ENCODE measurements around the gene KCNIP3. TPM values are rescaled to one million over a fixed set of nuclear protein-coding genes. Genes with fewer than 3 reads are reported as not detected.

KCNIP3 gene
- total and polyA plus RNA-seq, 4 donors: 0.26 to 1.1 (median 0.62) TPM

DNA sequence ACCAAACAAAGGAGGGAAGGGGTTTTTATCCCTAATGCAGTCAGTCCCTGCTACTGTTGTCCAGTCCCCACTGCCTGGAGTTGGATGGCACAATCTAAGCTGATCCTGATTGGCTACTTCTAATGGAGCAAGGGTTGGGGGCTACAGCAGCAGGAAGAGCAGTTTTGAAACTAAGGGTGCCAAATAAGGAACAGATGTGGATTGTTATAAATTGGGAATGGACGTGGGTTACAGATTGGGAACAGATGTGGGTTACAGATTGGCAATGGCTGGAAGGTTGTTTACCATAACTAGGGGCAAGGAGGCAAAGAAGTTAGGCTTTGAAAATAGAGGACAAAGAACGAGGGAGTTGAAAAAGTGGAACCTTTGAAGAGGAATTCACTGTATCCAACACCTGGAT, 38.9 kb upstream of the KCNIP3 start:
- TF ChIP-seq NR2F2 (IDR thresholded peaks at IDR 0.05) (no peak), HNF4G (IDR thresholded peaks at IDR 0.05) (no peak), RAD21 (IDR thresholded peaks at IDR 0.05) (no peak), TAF1 (conservative IDR thresholded peaks at IDR 0.05) (no peak), ZBTB33 (IDR thresholded peaks at IDR 0.05) (no peak), JUND (IDR thresholded peaks at IDR 0.05) (no peak), HNF4A (conservative IDR thresholded peaks at IDR 0.05) (no peak), SP1 (IDR thresholded peaks at IDR 0.05) (no peak), EGR1 (IDR thresholded peaks at IDR 0.05; ENCODE audit: low read depth in 2 of 2) (no peak), GABPA (IDR thresholded peaks at IDR 0.05 in 1 of 2, conservative IDR thresholded peaks at IDR 0.05 in 1 of 2) (no peak), MAX (IDR thresholded peaks at IDR 0.05) (no peak), RXRA (IDR thresholded peaks at IDR 0.05) (no peak), ATF3 (IDR thresholded peaks at IDR 0.05) (no peak), FOXA2 (IDR thresholded peaks at IDR 0.05) (no peak), FOXA1 (IDR thresholded peaks at IDR 0.05) (no peak), YY1 (IDR thresholded peaks at IDR 0.05) (no peak)
- TF ChIP-seq, protein P1, sequence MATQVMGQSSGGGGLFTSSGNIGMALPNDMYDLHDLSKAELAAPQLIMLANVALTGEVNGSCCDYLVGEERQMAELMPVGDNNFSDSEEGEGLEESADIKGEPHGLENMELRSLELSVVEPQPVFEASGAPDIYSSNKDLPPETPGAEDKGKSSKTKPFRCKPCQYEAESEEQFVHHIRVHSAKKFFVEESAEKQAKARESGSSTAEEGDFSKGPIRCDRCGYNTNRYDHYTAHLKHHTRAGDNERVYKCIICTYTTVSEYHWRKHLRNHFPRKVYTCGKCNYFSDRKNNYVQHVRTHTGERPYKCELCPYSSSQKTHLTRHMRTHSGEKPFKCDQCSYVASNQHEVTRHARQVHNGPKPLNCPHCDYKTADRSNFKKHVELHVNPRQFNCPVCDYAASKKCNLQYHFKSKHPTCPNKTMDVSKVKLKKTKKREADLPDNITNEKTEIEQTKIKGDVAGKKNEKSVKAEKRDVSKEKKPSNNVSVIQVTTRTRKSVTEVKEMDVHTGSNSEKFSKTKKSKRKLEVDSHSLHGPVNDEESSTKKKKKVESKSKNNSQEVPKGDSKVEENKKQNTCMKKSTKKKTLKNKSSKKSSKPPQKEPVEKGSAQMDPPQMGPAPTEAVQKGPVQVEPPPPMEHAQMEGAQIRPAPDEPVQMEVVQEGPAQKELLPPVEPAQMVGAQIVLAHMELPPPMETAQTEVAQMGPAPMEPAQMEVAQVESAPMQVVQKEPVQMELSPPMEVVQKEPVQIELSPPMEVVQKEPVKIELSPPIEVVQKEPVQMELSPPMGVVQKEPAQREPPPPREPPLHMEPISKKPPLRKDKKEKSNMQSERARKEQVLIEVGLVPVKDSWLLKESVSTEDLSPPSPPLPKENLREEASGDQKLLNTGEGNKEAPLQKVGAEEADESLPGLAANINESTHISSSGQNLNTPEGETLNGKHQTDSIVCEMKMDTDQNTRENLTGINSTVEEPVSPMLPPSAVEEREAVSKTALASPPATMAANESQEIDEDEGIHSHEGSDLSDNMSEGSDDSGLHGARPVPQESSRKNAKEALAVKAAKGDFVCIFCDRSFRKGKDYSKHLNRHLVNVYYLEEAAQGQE (IDR thresholded peaks at IDR 0.05): no peak
- TF ChIP-seq, protein P2, sequence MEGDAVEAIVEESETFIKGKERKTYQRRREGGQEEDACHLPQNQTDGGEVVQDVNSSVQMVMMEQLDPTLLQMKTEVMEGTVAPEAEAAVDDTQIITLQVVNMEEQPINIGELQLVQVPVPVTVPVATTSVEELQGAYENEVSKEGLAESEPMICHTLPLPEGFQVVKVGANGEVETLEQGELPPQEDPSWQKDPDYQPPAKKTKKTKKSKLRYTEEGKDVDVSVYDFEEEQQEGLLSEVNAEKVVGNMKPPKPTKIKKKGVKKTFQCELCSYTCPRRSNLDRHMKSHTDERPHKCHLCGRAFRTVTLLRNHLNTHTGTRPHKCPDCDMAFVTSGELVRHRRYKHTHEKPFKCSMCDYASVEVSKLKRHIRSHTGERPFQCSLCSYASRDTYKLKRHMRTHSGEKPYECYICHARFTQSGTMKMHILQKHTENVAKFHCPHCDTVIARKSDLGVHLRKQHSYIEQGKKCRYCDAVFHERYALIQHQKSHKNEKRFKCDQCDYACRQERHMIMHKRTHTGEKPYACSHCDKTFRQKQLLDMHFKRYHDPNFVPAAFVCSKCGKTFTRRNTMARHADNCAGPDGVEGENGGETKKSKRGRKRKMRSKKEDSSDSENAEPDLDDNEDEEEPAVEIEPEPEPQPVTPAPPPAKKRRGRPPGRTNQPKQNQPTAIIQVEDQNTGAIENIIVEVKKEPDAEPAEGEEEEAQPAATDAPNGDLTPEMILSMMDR (IDR thresholded peaks at IDR 0.05; ENCODE audit: low read depth, low read length, missing input control): no peak
- WGBS: 71% methylated on average over 2 of the region's 2 CpGs
- Histone ChIP-seq H3K27ac (ENCODE audit: low read depth in 1 of 2, low read length in 2 of 2) (no peak overlapping the region), H3K9ac (ENCODE audit: low read depth in 1 of 2, low read length in 2 of 2) (no peak overlapping the region), H3K4me3 (ENCODE audit: low read depth in 1 of 3, low read length in 3 of 3) (no peak overlapping the region), H3K4me1 (ENCODE audit: control insufficient read depth in 4 of 4, insufficient read depth in 4 of 4, low read length in 3 of 4) (no peaks in the 10 kb centered on the region), H3K9me3 (ENCODE audit: control insufficient read depth in 4 of 4, low read length in 3 of 4) (no peaks in the 10 kb centered on the region), H3K36me3 (ENCODE audit: control insufficient read depth in 4 of 4, insufficient read depth in 3 of 4, low read depth in 1 of 4, low read length in 3 of 4) (no peaks in the 10 kb centered on the region), H3K27me3 (ENCODE audit: control insufficient read depth in 4 of 4, insufficient read depth in 4 of 4, low read length in 3 of 4) (no peaks in the 10 kb centered on the region)
- no peak for DNase-seq (ENCODE audit: low spot score)

Measured in liver (tissue), 9 donors.